HG02759 (cell line): ENCODE measurements around the gene OTOGL.
"Not testable (repeated sequence)": the region's sequence is repeated elsewhere in the genome, so short reads cannot be mapped to it uniquely, and the experiment has no call there.

ENCODE experiments used
- ATAC-seq: cut with Tn5 transposase; IDR thresholded peaks from one replicate; pipeline ENCODE4 v1.9.1; 2021; ENCODE audit warnings: mild to moderate bottlenecking, moderate library complexity; ENCODE audit not compliant: unreplicated experiment

The OTOGL gene

GRCh38 chr12:80186727-80187217 lies 87.4 kb downstream of the OTOGL start:
- ATAC-seq = peak; percentile 61

GRCh38 chr12:80187660-80188090 lies 88.3 kb downstream of the OTOGL start:
- peak; percentile 40 for ATAC-seq

GRCh38 chr12:80188576-80188975 lies 89.2 kb downstream of the OTOGL start:
- no peak for ATAC-seq

GRCh38 chr12:80189241-80189640 lies 89.9 kb downstream of the OTOGL start:
- no peak for ATAC-seq

GRCh38 chr12:80190001-80190400 lies 90.7 kb downstream of the OTOGL start:
- ATAC-seq = no peak

- ATAC-seq = no peak
Observed at GRCh38 chr12:80192087-80192486, 92.8 kb downstream of the OTOGL start.

GRCh38 chr12:80193865-80194264 lies 94.5 kb downstream of the OTOGL start:
- no peak for ATAC-seq

GRCh38 chr12:80195074-80195726 lies 95.9 kb downstream of the OTOGL start:
- ATAC-seq = peak; percentile 56

GRCh38 chr12:80195737-80196136 lies 96.4 kb downstream of the OTOGL start:
- ATAC-seq = no peak

GRCh38 chr12:80196419-80196818 lies 97.1 kb downstream of the OTOGL start:
- ATAC-seq = no peak

- ATAC-seq = no peak
Observed at GRCh38 chr12:80198782-80199337, 99.5 kb downstream of the OTOGL start.

- ATAC-seq = no peak
Observed at GRCh38 chr12:80199931-80200330, 100.6 kb downstream of the OTOGL start.

GRCh38 chr12:80200414-80200813 lies 101.1 kb downstream of the OTOGL start:
- ATAC-seq = no peak

- ATAC-seq = no peak
Observed at GRCh38 chr12:80201908-80202307, 102.6 kb downstream of the OTOGL start.

- no peak for ATAC-seq
Observed at GRCh38 chr12:80205960-80206359, 106.6 kb downstream of the OTOGL start.

GRCh38 chr12:80208071-80208470 lies 108.7 kb downstream of the OTOGL start:
- ATAC-seq = no peak

- ATAC-seq = no peak
Observed at GRCh38 chr12:80211671-80212070, 112.3 kb downstream of the OTOGL start.

GRCh38 chr12:80212938-80213645 lies 113.8 kb downstream of the OTOGL start:
- ATAC-seq = no peak

GRCh38 chr12:80213871-80214270 lies 114.5 kb downstream of the OTOGL start:
- no peak for ATAC-seq

GRCh38 chr12:80217011-80217535 lies 117.7 kb downstream of the OTOGL start:
- peak; percentile 41 for ATAC-seq

- not testable (repeated sequence) for ATAC-seq
Observed at GRCh38 chr12:80218925-80219324, 119.6 kb downstream of the OTOGL start.

GRCh38 chr12:80219345-80219744 lies 120.0 kb downstream of the OTOGL start:
- ATAC-seq = no peak
